A549 (cell line): ENCODE results near the gene PARM1.

Experiments
- CTCF ChIP-seq: fragments of >200 bp; sonication (Bioruptor Twin); formaldehyde crosslinking; IDR thresholded peaks from 3 replicates; pipeline ENCODE4 v1.5.1; 2016
- ESRRA ChIP-seq: fragments of 150-350 bp; IDR thresholded peaks from 2 replicates; pipeline ENCODE4 v1.6.1; 2014; ENCODE audit warnings: mild to moderate bottlenecking, low read length, borderline replicate concordance
- HDAC2 ChIP-seq: fragments of 200-600 bp; sonication (generic); IDR thresholded peaks from 2 replicates; pipeline ENCODE4 v1.6.1; 2016
- PBX3 ChIP-seq: IDR thresholded peaks from 2 replicates; pipeline ENCODE4 v1.6.1; 2012
- TF ChIP-seq, protein P1 (sequence below): fragments of 450-650 bp; IDR thresholded peaks from 2 replicates; pipeline ENCODE4 v1.6.1; 2014; ENCODE audit warnings: antibody characterized with exemption

DNA sequence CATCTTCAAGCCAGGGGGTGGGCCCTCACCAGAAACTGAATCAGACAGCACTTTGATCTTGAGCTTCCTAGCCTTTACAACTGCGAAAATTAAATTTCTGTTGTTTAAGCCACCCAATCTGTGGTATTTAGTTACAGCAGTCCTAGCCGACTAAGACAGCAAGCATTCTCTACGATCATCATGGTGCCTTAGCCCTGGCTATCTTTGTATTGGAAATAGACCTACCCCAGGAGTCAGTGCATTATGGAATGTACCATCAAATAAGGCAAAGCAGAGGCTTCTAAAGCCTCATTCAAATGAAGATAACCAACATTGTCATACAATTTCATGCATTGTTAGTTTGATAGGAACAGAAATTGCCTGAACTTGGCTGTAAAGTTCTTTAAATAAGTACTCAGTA lies 75.0 kb downstream of the PARM1 start:
- TF ChIP-seq CTCF (no peak), PBX3 (no peak), HDAC2 (no peak), ESRRA (no peak)
- TF ChIP-seq, protein P1, sequence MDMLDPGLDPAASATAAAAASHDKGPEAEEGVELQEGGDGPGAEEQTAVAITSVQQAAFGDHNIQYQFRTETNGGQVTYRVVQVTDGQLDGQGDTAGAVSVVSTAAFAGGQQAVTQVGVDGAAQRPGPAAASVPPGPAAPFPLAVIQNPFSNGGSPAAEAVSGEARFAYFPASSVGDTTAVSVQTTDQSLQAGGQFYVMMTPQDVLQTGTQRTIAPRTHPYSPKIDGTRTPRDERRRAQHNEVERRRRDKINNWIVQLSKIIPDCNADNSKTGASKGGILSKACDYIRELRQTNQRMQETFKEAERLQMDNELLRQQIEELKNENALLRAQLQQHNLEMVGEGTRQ: no peak
